PC-3 (cell line): ENCODE data around the gene ADGRL3. TPM values are rescaled to one million over a fixed set of nuclear protein-coding genes. Genes with fewer than 3 reads are reported as not detected.

Source experiments
- ATAC-seq: fragments of 200-7000 bp; cut with Tn5 transposase; 2 replicates; pipeline ENCODE4 v1.9.1; 2020; ENCODE audit warnings: mild to moderate bottlenecking, moderate library complexity
- BruUV-seq: library from RNA; stranded (reverse); fragments of 400-500 nt; replicated peaks from 2 replicates; lab custom pipeline; 2021; lab: Mats Ljungman, UMichigan
- CTCF ChIA-PET: fragments of 300-600 bp; sonication (Branson Sonifier 250); formaldehyde crosslinking; loops from one replicate; lab custom pipeline; 2022; ENCODE audit warnings: antibody characterized with exemption; lab: Charles Lee
- POLR2A ChIA-PET: fragments of 300-600 bp; sonication (Branson Sonifier 250); formaldehyde crosslinking; loops from one replicate; lab custom pipeline; 2022; ENCODE audit warnings: antibody characterized with exemption; ENCODE audit not compliant: unreplicated experiment; lab: Charles Lee
- DNase-seq: peaks from one replicate; pipeline ENCODE4 v3.0.0-alpha.2; 2015
- H2AFZ ChIP-seq: fragments of 300-600 bp; sonication (generic); 2 replicates; pipeline ENCODE4 v1.6.0; 2016; ENCODE audit warnings: antibody characterized with exemption, low read length
- H3F3A ChIP-seq: fragments of 300-600 bp; sonication (generic); one replicate; pipeline ENCODE4 v1.6.0; 2017; ENCODE audit warnings: antibody characterized with exemption, low read length, control low read depth, mild to moderate bottlenecking; ENCODE audit not compliant: unreplicated experiment
- H3K27ac ChIP-seq: fragments of 300-600 bp; sonication (generic); 2 replicates; pipeline ENCODE4 v1.5.1; 2016; ENCODE audit warnings: mild to moderate bottlenecking, low read length
- H3K27me3 ChIP-seq: fragments of 300-600 bp; sonication (generic); 2 replicates; pipeline ENCODE4 v1.6.1; 2016; ENCODE audit warnings: low read length, mixed read lengths
- H3K36me3 ChIP-seq: fragments of 300-600 bp; sonication (generic); 2 replicates; pipeline ENCODE4 v1.6.1; 2016; ENCODE audit warnings: low read depth, mixed run types, low read length, mixed read lengths
- H3K4me1 ChIP-seq: fragments of 300-600 bp; sonication (generic); 2 replicates; pipeline ENCODE4 v1.5.1; 2016; ENCODE audit warnings: low read length; ENCODE audit not compliant: insufficient read depth
- H3K4me2 ChIP-seq: fragments of 300-600 bp; sonication (generic); 2 replicates; pipeline ENCODE4 v1.6.0; 2016; ENCODE audit warnings: low read length
- H3K4me3 ChIP-seq: fragments of 300-600 bp; sonication (generic); 2 replicates; pipeline ENCODE4 v1.5.1; 2016; ENCODE audit warnings: mild to moderate bottlenecking, low read length, mixed read lengths
- H3K79me2 ChIP-seq: fragments of 300-600 bp; sonication (generic); 2 replicates; pipeline ENCODE4 v1.6.1; 2017; ENCODE audit warnings: low read length, mixed read lengths
- H3K9ac ChIP-seq: fragments of 300-600 bp; sonication (generic); 2 replicates; pipeline ENCODE4 v1.6.0; 2016; ENCODE audit warnings: mild to moderate bottlenecking, low read length
- H3K9me2 ChIP-seq: fragments of 300-600 bp; sonication (generic); replicated peaks from 2 replicates; pipeline ENCODE4 v1.6.1; 2016; ENCODE audit warnings: mixed run types, low read length, mixed read lengths
- H3K9me3 ChIP-seq: fragments of 300-600 bp; sonication (generic); 2 replicates; pipeline ENCODE4 v1.6.1; 2016; ENCODE audit warnings: low read length, mixed read lengths
- H4K20me1 ChIP-seq: fragments of 300-600 bp; sonication (generic); 2 replicates; pipeline ENCODE4 v1.6.1; 2016; ENCODE audit warnings: low read length, mixed read lengths
- EZH2 ChIP-seq: fragments of 300-600 bp; sonication (generic); IDR thresholded peaks from one replicate; pipeline ENCODE4 v1.6.1; 2017; ENCODE audit warnings: antibody characterized with exemption, mild to moderate bottlenecking, low read length; ENCODE audit not compliant: unreplicated experiment
- EZH2phosphoT487 ChIP-seq: fragments of 300-600 bp; sonication (generic); IDR thresholded peaks from 2 replicates; pipeline ENCODE4 v1.6.1; 2018; ENCODE audit warnings: mild to moderate bottlenecking, antibody characterized with exemption, low read length, borderline replicate concordance
- intact Hi-C: fragments of 100-400 bp; cut with micrococcal nuclease; formaldehyde crosslinking; loops from 2 replicates; pipeline ENCODE4 v1.9.0; 2023
- total RNA-seq: library from RNA; depleted of rRNA; stranded (reverse); fragments of >200 nt; gene quantifications from 2 replicates; pipeline ENCODE4 v1.2.3, GENCODE V29; 2014
- TF ChIP-seq, protein P1 (sequence below): fragments of 300-600 bp; sonication (generic); conservative IDR thresholded peaks from 2 replicates; pipeline ENCODE4 v1.5.1; 2017; ENCODE audit warnings: antibody characterized with exemption, low read depth, mild to moderate bottlenecking, low read length

The ADGRL3 gene
- total RNA-seq, 1 experiment from 2014 or later = 0.66 TPM

DNA sequence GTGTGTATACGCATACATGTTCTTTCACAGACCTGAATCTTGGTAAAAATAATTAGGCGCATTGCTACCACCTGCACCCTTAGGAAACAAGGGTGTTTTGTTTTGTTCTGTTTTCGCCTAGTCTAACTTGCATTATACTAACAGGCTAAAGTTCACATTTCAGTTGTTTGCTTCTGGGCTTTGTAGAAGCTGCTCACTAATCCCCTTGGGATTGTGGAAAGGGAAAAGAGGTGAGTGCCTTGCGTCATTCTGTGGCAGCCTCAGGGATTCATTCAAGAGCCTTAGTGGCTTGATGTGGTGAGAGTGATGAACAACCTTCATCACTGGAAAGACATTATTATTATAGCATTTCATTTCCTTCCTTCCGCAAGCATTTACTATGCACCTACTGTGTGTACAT lies 331.1 kb downstream of the ADGRL3 start:
- no TSS peak for BruUV-seq
- POLR2A ChIA-PET = no interaction called here
- H3K27ac ChIP-seq = no peak overlapping the region
- H3K27me3 ChIP-seq = no peaks in the 10 kb centered on the region
- no peak for DNase-seq
- CTCF ChIA-PET = no interaction called here
- no peak overlapping the region for H3K4me2 ChIP-seq
- no peaks in the 10 kb centered on the region for H3K9me3 ChIP-seq
- intact Hi-C loops = no loop called here
- H3K79me2 ChIP-seq = no peaks in the 10 kb centered on the region
- H4K20me1 ChIP-seq = no peaks in the 10 kb centered on the region
- peaks cover 6% of the 10 kb centered on the region; the same call in 1 of the 2 replicates for H3K4me1 ChIP-seq
- H3F3A ChIP-seq = no peaks in the 10 kb centered on the region
- no peak overlapping the region for H3K9ac ChIP-seq
- H2AFZ ChIP-seq = no peak overlapping the region
- no peaks in the 10 kb centered on the region for H3K36me3 ChIP-seq
- no peaks in the 10 kb centered on the region for H3K9me2 ChIP-seq
- H3K4me3 ChIP-seq = no peak overlapping the region
- TF ChIP-seq, protein P1, sequence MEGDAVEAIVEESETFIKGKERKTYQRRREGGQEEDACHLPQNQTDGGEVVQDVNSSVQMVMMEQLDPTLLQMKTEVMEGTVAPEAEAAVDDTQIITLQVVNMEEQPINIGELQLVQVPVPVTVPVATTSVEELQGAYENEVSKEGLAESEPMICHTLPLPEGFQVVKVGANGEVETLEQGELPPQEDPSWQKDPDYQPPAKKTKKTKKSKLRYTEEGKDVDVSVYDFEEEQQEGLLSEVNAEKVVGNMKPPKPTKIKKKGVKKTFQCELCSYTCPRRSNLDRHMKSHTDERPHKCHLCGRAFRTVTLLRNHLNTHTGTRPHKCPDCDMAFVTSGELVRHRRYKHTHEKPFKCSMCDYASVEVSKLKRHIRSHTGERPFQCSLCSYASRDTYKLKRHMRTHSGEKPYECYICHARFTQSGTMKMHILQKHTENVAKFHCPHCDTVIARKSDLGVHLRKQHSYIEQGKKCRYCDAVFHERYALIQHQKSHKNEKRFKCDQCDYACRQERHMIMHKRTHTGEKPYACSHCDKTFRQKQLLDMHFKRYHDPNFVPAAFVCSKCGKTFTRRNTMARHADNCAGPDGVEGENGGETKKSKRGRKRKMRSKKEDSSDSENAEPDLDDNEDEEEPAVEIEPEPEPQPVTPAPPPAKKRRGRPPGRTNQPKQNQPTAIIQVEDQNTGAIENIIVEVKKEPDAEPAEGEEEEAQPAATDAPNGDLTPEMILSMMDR = no peak
- TF ChIP-seq EZH2 = no peak
- TF ChIP-seq EZH2phosphoT487 = no peak
- ATAC-seq = no peak

DNA sequence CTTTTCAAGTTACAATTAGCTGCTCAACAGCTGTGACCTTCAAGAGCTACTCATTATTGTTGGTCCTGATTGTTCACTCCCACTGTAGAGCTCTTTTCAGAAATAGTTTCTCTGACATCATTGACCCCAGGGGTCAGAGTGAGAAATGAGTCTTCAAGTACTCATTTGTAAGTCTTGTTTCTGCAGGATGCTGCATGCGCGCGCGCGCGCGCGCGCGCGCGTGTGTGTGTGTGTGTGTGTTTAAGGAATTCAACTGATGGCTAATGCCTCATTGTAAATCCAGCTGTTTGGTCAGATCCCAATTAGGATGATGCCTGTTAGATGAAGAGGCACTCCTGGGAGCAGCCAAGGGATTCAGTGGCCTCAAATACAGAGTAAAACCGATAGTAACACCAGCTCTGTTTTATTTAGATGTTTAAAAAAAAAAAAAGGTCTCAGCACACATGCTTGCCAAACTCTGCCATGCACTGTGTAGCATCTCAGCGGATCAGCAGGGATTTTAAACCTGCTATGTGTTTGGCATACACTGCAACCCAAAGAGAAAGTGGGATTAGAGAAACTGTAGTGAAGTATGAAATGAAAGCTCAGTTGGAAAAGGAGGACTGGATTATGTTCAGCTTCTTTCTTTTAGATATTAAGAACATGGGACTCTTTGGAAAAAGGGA lies 332.3 kb downstream of the ADGRL3 start:
- no peak overlapping the region for H3K9ac ChIP-seq
- no peak overlapping the region for H3K4me2 ChIP-seq
- ChIA-PET POLR2A (no interaction called here), CTCF (interaction anchor here (0.6 kb wide), 1 partner anchor 147 kb away, joined by 3 read pairs; no protein-coding TSS in a partner anchor)
- no peaks in the 10 kb centered on the region for H3K27me3 ChIP-seq
- no peaks in the 10 kb centered on the region for H4K20me1 ChIP-seq
- ATAC-seq (no peak), DNase-seq (no peak)
- TF ChIP-seq, protein P1 = no peak
- no peaks in the 10 kb centered on the region for H3K36me3 ChIP-seq
- no peaks in the 10 kb centered on the region for H3K9me3 ChIP-seq
- no TSS peak for BruUV-seq
- H3K4me1 ChIP-seq = peaks cover 6% of the 10 kb centered on the region; the same call in 1 of the 2 replicates
- H3K9me2 ChIP-seq = no peaks in the 10 kb centered on the region
- intact Hi-C loops = no loop called here
- H3K27ac ChIP-seq = no peak overlapping the region
- no peaks in the 10 kb centered on the region for H3F3A ChIP-seq
- H2AFZ ChIP-seq = no peak overlapping the region
- no peak overlapping the region for H3K4me3 ChIP-seq
- H3K79me2 ChIP-seq = no peaks in the 10 kb centered on the region

DNA sequence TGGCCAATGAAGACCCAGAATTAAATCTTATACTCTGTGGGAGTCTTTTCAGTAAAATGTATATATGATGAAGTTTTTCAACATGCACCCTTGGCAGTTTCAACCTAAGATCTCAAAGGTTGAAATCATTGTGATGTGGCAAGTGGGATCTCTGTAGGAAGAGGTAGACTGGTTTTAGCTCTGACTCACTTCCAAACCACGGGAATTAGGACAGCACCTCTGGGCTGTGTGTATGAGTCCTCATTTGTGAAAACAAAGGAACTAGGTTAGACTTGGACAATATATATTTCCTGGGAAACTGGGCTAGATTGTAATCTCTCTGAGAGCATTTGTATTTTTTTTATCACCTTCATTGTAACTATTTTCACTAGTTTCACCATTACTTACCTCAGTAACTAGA lies 333.0 kb downstream of the ADGRL3 start:
- Histone ChIP-seq H3F3A (no peaks in the 10 kb centered on the region), H3K9ac (no peak overlapping the region), H3K4me2 (no peak overlapping the region), H3K79me2 (no peaks in the 10 kb centered on the region), H3K4me1 (peaks cover 6% of the 10 kb centered on the region; the same call in 1 of the 2 replicates), H2AFZ (no peak overlapping the region), H3K36me3 (no peaks in the 10 kb centered on the region), H3K9me2 (no peaks in the 10 kb centered on the region), H3K9me3 (no peaks in the 10 kb centered on the region), H3K27ac (no peak overlapping the region), H3K4me3 (no peak overlapping the region), H3K27me3 (no peaks in the 10 kb centered on the region), H4K20me1 (no peaks in the 10 kb centered on the region)
- POLR2A ChIA-PET = no interaction called here
- CTCF ChIA-PET = no interaction called here
- no TSS peak for BruUV-seq
- ATAC-seq (peak; percentile 91), DNase-seq (peak; percentile 74)
- TF ChIP-seq EZH2 = no peak
- TF ChIP-seq EZH2phosphoT487 = no peak
- TF ChIP-seq, protein P1 = no peak
- intact Hi-C loops = no loop called here
